Glutamatergic neuron (in vitro differentiated cells): ENCODE data around the gene RHBDF2. TPM values are rescaled to one million over a fixed set of nuclear protein-coding genes. Genes with fewer than 3 reads are reported as not detected.
A peak's percentile ranks its signal among the peaks of the same experiment; 100 is the strongest.

Experiments used
- DNase-seq: peaks from one replicate; pipeline ENCODE4 v3.0.0; 2022
- H3K27ac Mint-ChIP-seq: one replicate; pipeline ENCODE4 v1.8.0; 2020; ENCODE audit warnings: mild to moderate bottlenecking, mixed read lengths, inconsistent platforms; ENCODE audit not compliant: unreplicated experiment
- H3K27me3 Mint-ChIP-seq: one replicate; pipeline ENCODE4 v1.8.0; 2020; ENCODE audit warnings: mild to moderate bottlenecking, moderate library complexity, mixed read lengths, inconsistent platforms; ENCODE audit not compliant: unreplicated experiment
- H3K36me3 Mint-ChIP-seq: one replicate; pipeline ENCODE4 v1.8.0; 2020; ENCODE audit warnings: mild to moderate bottlenecking, mixed read lengths, inconsistent platforms; ENCODE audit not compliant: unreplicated experiment
- H3K4me1 Mint-ChIP-seq: one replicate; pipeline ENCODE4 v1.8.0; 2020; ENCODE audit warnings: mild to moderate bottlenecking, low read depth, mixed read lengths, inconsistent platforms; ENCODE audit not compliant: unreplicated experiment
- H3K4me3 Mint-ChIP-seq: one replicate; pipeline ENCODE4 v1.8.0; 2020; ENCODE audit warnings: mild to moderate bottlenecking, mixed read lengths, inconsistent platforms; ENCODE audit not compliant: unreplicated experiment
- H3K9me3 Mint-ChIP-seq: one replicate; pipeline ENCODE4 v1.8.0; 2020; ENCODE audit warnings: mild to moderate bottlenecking, moderate library complexity, mixed read lengths, inconsistent platforms; ENCODE audit not compliant: unreplicated experiment
- CTCF ChIP-seq: fragments of 200-600 bp; sonication (generic); IDR thresholded peaks from one replicate; pipeline ENCODE4 v1.5.0; 2021; ENCODE audit not compliant: partially characterized antibody, unreplicated experiment
- total RNA-seq: library from RNA; stranded (reverse); fragmentation: NEBNext Ultra II Directional; extraction: Animal tissue kit (Norgen Biotek cat#: 25700); gene quantifications from one replicate; pipeline ENCODE4 v1.2.1, GENCODE V29; 2021; ENCODE audit not compliant: unreplicated experiment

The RHBDF2 gene
- total RNA-seq, 1 donor from 2014 or later: 1.9 TPM

- no peak for DNase-seq
- Mint-ChIP-seq H3K27ac (peak overlapping the region; percentile 72), H3K27me3 (no peaks in the 10 kb centered on the region), H3K4me1 (peaks cover 28% of the 10 kb centered on the region), H3K4me3 (no peak overlapping the region), H3K36me3 (no peaks in the 10 kb centered on the region), H3K9me3 (peaks cover 7% of the 10 kb centered on the region)
- TF ChIP-seq CTCF: no peak
These were observed 78.8 kb downstream of the RHBDF2 start for GRCh38 chr17:76422406-76422805.

GRCh38 chr17:76421044-76421407 lies 80.2 kb downstream of the RHBDF2 start:
- H3K4me3 Mint-ChIP-seq: no peak overlapping the region
- H3K4me1 Mint-ChIP-seq: peaks cover 30% of the 10 kb centered on the region
- TF ChIP-seq CTCF: no peak
- no peaks in the 10 kb centered on the region for H3K36me3 Mint-ChIP-seq
- H3K27me3 Mint-ChIP-seq: no peaks in the 10 kb centered on the region
- H3K9me3 Mint-ChIP-seq: peaks cover 7% of the 10 kb centered on the region
- DNase-seq: no peak
- peak overlapping the region; percentile 62 for H3K27ac Mint-ChIP-seq

Other genes starting within 250 kb of the RHBDF2 start
- 58.7 TPM for gene UBALD2, start 236.1 kb downstream of the RHBDF2 start, total RNA-seq
- gene QRICH2, start 193.1 kb downstream of the RHBDF2 start, total RNA-seq: 12.2 TPM
- gene PRPSAP1, start 147.5 kb downstream of the RHBDF2 start, total RNA-seq: 68.5 TPM
- gene SPHK1, start 116.8 kb downstream of the RHBDF2 start, total RNA-seq: 3.1 TPM
- 94.3 TPM for gene UBE2O, start 48.3 kb downstream of the RHBDF2 start, total RNA-seq
- 0.39 TPM for gene AANAT, start 33.8 kb downstream of the RHBDF2 start, total RNA-seq
- 20.4 TPM for gene CYGB, start 36.3 kb upstream of the RHBDF2 start, total RNA-seq
- 1.4 TPM for gene PRCD, start 38.6 kb upstream of the RHBDF2 start, total RNA-seq
- gene ST6GALNAC2, start 84.4 kb upstream of the RHBDF2 start, total RNA-seq: 0.32 TPM
- not detected for gene ST6GALNAC1, start 142.3 kb upstream of the RHBDF2 start, total RNA-seq
- 236 TPM for gene MXRA7, start 209.5 kb upstream of the RHBDF2 start, total RNA-seq
- 39.0 TPM for gene JMJD6, start 225.2 kb upstream of the RHBDF2 start, total RNA-seq
- 24.3 TPM for gene METTL23, start 225.4 kb upstream of the RHBDF2 start, total RNA-seq
- 188 TPM for gene SRSF2, start 235.9 kb upstream of the RHBDF2 start, total RNA-seq
- gene MFSD11, start 236.7 kb upstream of the RHBDF2 start, total RNA-seq: 33.7 TPM